H7 (cell line): ENCODE data around the gene CPTP. TPM values are rescaled to one million over a fixed set of nuclear protein-coding genes. Genes with fewer than 3 reads are reported as not detected.
A peak's percentile ranks its signal among the peaks of the same experiment; 100 is the strongest.

ENCODE experiments used
- DNase-seq: peaks from one replicate; pipeline ENCODE4 v3.0.0; 2012
- H3K27me3 ChIP-seq: 2 replicates; pipeline ENCODE4 v1.6.0; 2011; ENCODE audit warnings: mild to moderate bottlenecking, low read length; ENCODE audit not compliant: control insufficient read depth, insufficient read depth
- H3K36me3 ChIP-seq: replicated peaks from 2 replicates; pipeline ENCODE4 v1.5.1; 2011; ENCODE audit warnings: low read length; ENCODE audit not compliant: control insufficient read depth, insufficient read depth
- H3K4me3 ChIP-seq: 2 replicates; pipeline ENCODE4 v1.5.1; 2011; ENCODE audit warnings: low read depth, mild to moderate bottlenecking, control low read depth, low read length, moderate library complexity; ENCODE audit not compliant: insufficient read depth
- total RNA-seq: library from RNA; depleted of rRNA; stranded (reverse); fragments of >200 nt; shearing (Covaris generic); gene quantifications from 2 replicates; pipeline ENCODE4 v1.2.3, GENCODE V29; 2014

CPTP gene
- total RNA-seq, 1 experiment from 2014 or later, result 27.7 TPM

DNA sequence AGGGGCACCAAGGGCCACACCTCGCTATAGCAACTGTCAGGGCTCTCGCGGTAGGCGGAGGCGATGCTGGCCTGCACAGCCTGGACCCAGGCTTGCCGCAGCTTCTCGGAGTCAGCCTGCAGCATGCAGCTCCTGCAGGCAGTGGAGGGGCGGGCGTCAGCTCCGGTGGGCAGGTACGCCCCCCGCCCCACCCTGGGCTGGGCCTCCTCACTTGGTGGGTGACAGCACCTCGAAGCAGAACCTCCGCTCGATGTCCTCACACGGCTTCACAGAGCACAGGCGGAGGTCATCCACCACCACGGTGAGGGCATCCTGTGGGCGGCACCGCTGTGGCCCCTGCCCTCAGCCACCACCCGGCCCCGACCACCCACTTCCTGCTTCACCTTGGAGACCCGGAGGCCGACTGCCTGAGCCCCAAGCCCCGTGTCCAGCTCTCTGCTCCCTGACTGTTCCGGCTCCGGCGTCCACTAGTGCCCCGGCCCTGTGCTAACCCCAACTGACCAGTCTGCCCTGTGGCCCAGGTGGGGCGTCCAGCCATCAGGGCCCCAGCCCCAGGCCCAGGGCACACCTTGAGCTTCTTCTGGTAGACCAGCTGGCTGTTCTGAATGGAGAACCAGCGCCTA is 26.7 kb upstream of the CPTP start:
- H3K4me3 ChIP-seq, result no peak overlapping the region
- H3K36me3 ChIP-seq, result no peaks in the 10 kb centered on the region; the same call in 1 of the 2 replicates
- no peak for DNase-seq
- no peaks in the 10 kb centered on the region for H3K27me3 ChIP-seq

DNA sequence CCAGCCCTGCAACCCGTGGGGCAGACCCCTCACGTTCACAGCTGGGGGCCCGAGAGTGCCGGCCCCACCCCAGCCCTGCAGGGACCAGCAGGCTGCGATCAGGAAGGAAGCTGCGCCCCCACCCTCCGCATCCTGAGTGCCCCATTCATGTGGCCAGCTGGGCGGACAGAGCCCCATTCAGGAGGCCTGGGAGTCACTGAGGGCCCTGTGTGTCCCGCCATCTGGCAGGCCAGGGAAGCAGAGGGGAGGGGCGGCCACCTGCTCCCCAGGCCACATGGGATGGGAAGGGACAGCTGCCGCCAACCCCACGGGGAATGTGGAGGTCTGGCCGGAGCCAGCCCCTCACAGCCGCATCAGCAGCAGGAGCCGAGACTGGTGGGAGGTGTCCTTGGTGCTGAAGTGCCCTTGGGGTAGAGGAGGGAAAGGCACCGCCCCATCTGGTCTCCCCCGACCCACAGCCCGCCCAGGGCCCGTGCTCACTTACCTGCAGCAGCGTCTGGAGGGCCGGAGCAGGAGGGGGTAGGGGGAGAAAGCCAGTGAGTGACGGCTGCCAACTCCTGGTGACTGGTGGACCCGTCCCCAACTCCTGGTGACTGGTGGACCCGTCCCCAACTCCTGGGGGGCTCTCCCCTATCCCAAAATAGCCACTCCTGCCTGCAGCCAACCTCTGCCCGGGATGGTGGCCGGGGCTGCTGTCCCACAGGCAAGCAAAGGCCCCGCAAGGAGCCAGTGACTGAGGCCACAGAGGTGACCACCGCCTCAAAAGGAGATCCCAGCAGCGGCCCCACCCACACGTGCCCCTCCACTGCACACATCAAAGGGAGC is 25.5 kb upstream of the CPTP start:
- peak; percentile 96 for DNase-seq
- H3K36me3 ChIP-seq, result no peaks in the 10 kb centered on the region; the same call in 1 of the 2 replicates
- no peak overlapping the region for H3K4me3 ChIP-seq
- H3K27me3 ChIP-seq, result no peaks in the 10 kb centered on the region

DNA sequence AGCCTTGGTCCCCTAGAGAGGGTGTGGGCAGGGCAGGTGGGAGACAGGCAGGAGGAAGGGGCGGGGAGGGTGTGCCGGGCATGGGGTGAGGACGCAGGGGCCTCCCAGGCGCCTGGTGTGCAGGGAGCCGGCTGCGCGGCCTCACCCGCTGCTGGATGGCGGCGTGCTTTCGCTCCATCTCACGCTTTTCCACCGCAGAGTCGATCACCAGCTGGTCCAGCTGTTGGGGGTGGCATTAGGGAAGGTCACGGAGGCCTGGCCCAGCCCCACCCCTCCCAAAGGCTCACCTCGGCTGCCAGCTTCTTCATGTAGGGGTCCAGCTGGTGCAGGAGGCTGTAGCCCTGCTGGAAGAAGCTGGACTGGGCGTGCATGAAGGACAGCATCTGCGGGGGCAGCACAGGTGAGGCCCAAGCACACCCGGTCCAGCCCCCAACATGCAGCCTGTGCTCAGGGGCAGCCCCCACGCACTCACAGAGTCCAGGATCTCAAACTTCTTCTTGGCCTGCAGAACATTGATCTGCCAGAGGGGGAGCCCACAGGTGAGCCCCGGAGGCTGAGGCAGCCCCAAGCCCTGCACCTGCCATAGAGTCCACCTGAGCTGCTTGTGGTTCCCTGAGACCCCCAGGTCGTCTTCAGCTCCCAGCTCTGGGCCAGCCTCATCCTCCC is 24.8 kb upstream of the CPTP start:
- Histone ChIP-seq H3K4me3 (no peak overlapping the region), H3K36me3 (no peaks in the 10 kb centered on the region; the same call in 1 of the 2 replicates), H3K27me3 (no peaks in the 10 kb centered on the region)
- peak; percentile 90 for DNase-seq

GRCh38 chr1:1300352-1300739 is 24.3 kb upstream of the CPTP start:
- Histone ChIP-seq H3K27me3 (no peaks in the 10 kb centered on the region), H3K36me3 (no peaks in the 10 kb centered on the region; the same call in 1 of the 2 replicates), H3K4me3 (no peak overlapping the region)
- no peak for DNase-seq

- no peak overlapping the region for H3K4me3 ChIP-seq
- H3K27me3 ChIP-seq, result no peaks in the 10 kb centered on the region
- DNase-seq, result peak; percentile 93
These were observed 22.6 kb upstream of the CPTP start for GRCh38 chr1:1302006-1302430.

DNA sequence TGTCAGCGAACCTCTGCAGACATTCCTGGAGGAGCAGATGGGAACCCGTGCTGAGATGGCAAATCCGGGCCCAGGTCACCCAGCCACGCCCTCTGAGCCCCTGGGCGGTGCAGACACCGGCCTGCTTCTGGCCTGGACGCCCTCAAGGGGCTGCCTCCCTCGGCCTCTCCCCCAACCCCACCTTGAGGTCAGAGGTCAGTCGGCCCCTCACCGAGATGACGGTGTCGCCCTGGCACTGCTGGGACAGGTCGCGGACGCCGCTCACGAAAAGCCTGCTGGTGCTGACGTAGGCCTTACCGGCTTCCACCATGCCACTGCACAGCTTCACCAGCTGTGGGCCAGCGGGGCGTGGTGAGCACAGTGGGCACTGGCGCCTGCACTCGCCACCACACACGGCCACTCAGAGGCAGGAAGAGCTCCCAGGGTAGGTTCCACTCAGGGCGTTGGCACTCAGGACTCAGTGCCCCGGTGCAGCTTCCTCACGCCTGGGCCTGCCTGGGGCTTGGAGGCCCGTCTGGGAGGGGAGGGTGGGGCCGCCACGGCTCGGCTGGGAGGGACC is 21.6 kb upstream of the CPTP start:
- DNase-seq, result peak; percentile 64
- H3K4me3 ChIP-seq, result no peak overlapping the region
- H3K36me3 ChIP-seq, result no peaks in the 10 kb centered on the region
- H3K27me3 ChIP-seq, result no peaks in the 10 kb centered on the region

More at GRCh38 chr1:1302006-1302430, 22.6 kb upstream of the CPTP start:
- H3K36me3 ChIP-seq, result no peaks in the 10 kb centered on the region

DNA sequence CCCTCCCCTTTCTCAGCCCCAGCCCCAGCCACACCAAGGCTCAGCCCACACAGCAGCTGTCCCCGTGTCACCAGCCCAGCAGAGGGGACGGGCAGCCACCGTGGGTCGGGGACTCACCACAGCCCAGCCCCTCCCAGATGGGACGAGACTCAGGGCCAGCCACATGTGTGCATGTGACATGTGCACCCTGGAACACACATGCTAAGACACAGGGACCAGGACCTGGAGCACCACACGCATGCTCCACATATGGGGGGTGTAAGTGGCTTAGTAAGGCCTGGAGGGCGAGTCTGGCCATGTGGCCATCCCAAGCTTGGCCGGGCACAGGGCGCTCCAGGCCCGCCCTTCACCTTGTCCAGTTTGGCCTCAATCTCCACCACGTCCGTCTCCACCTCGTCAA is 20.9 kb upstream of the CPTP start:
- DNase-seq, result no peak

DNA sequence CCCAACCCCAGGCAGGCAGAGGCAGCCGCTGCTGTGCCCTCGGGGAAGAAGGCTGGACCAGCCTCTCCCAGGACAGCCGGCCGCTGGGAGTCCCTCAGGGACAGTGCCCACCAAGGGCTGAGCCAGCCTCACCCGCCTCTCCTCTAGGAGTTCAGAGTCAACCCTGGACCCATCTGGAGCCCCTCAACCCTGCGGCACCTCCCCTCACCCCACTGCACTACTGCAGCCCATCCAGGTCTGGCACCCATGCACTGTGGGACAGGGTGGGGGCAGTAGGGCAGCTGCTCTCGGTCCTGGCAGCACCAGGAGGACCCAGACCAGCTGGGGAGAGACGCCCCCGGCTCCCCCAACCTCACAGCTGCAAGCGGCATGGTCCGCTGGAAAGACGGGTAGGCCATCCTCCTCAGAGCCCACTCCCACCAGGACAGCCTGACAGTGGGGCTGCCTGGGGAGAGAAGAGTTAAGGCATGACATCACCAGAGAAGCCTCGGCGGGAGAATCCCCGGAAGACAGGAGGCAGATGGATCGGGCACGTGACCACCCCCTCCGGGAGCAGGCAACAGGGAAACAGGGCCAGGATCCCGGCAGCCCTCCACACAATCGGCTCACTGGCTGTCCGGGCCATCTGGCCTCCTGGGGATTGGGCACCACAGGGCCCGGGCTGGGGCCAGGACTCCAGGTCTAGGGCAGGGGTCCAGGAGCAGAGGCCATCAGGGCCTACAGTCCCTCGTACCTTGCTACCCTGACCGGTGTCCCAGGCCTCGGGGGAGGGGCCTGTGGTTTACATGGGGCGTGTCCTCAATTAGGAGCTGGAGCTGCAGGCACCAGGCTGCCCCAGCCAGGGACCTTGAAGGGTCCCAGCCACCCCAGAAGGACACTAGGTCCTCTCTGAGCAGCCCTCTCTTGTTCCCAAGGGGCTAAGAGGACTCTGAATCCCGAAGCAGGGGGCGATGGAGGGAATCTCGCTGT is 20.0 kb upstream of the CPTP start:
- Histone ChIP-seq H3K27me3 (no peaks in the 10 kb centered on the region; the same call in 1 of the 2 replicates), H3K36me3 (no peaks in the 10 kb centered on the region), H3K4me3 (peak overlapping the region; percentile 16; the same call in 1 of the 2 replicates)
- DNase-seq, result peak; percentile 93

More for the DNA sequence above, 20.9 kb upstream of the CPTP start:
- no peak overlapping the region for H3K4me3 ChIP-seq
- no peaks in the 10 kb centered on the region for H3K36me3 ChIP-seq
- H3K27me3 ChIP-seq, result no peaks in the 10 kb centered on the region

- H3K4me3 ChIP-seq, result no peak overlapping the region; the same call in 1 of the 2 replicates
- no peaks in the 10 kb centered on the region; the same call in none of the 2 replicates for H3K36me3 ChIP-seq
- H3K27me3 ChIP-seq, result no peaks in the 10 kb centered on the region; the same call in 1 of the 2 replicates
- peak; percentile 88 for DNase-seq
These were observed 19.1 kb upstream of the CPTP start for GRCh38 chr1:1305300-1306069.

GRCh38 chr1:1306070-1306660 is 18.4 kb upstream of the CPTP start:
- no peaks in the 10 kb centered on the region; the same call in none of the 2 replicates for H3K36me3 ChIP-seq
- H3K27me3 ChIP-seq, result no peaks in the 10 kb centered on the region; the same call in 1 of the 2 replicates
- H3K4me3 ChIP-seq, result peak overlapping the region; percentile 3; the same call in 1 of the 2 replicates
- DNase-seq, result peak; percentile 84

- H3K36me3 ChIP-seq, result peaks cover 4% of the 10 kb centered on the region
- DNase-seq, result no peak
- H3K27me3 ChIP-seq, result no peaks in the 10 kb centered on the region; the same call in 1 of the 2 replicates
- H3K4me3 ChIP-seq, result peak overlapping the region; percentile 75
These were observed 17.8 kb upstream of the CPTP start for GRCh38 chr1:1306661-1307260.

GRCh38 chr1:1307261-1307922 is 17.2 kb upstream of the CPTP start:
- DNase-seq, result peak; percentile 89
- peak overlapping the region; percentile 75 for H3K4me3 ChIP-seq
- peaks cover 4% of the 10 kb centered on the region for H3K36me3 ChIP-seq
- no peaks in the 10 kb centered on the region; the same call in 1 of the 2 replicates for H3K27me3 ChIP-seq
